Activated B cell treated with CpG ODN at 0.5 μM for 24 hours (primary cell): ENCODE data around the gene PRRC2B. TPM values are rescaled to one million over a fixed set of nuclear protein-coding genes. Genes with fewer than 3 reads are reported as not detected.
A peak's percentile ranks its signal among the peaks of the same experiment; 100 is the strongest.

Source experiments
- ATAC-seq: fragments of 200-7000 bp; cut with Tn5 transposase; one replicate; pipeline ENCODE4 v1.10.0; 2021; ENCODE audit warnings: low read depth, mild to moderate bottlenecking, moderate library complexity
- CTCF ChIA-PET: fragments of 350-600 bp; sonication (Branson Sonifier 250); formaldehyde crosslinking; loops from one replicate; lab custom pipeline; 2021; ENCODE audit warnings: antibody characterized with exemption; lab: Charles Lee
- POLR2A ChIA-PET: fragments of 350-600 bp; sonication (Branson Sonifier 250); formaldehyde crosslinking; loops from one replicate; lab custom pipeline; 2021; ENCODE audit warnings: antibody characterized with exemption; lab: Charles Lee
- DNase-seq: peaks from one replicate; pipeline ENCODE4 v3.0.0; 2022
- H3K27ac Mint-ChIP-seq: one replicate; pipeline ENCODE4 v1.8.0; 2020; ENCODE audit warnings: mixed read lengths
- H3K27me3 Mint-ChIP-seq: one replicate; pipeline ENCODE4 v1.8.0; 2021; ENCODE audit warnings: mixed read lengths
- H3K36me3 Mint-ChIP-seq: one replicate; pipeline ENCODE4 v1.8.0; 2021; ENCODE audit warnings: low read depth, mixed read lengths
- H3K4me1 Mint-ChIP-seq: one replicate; pipeline ENCODE4 v1.8.0; 2021; ENCODE audit warnings: mixed read lengths
- H3K4me3 Mint-ChIP-seq: one replicate; pipeline ENCODE4 v1.8.0; 2020; ENCODE audit warnings: mild to moderate bottlenecking, mixed read lengths
- H3K9me3 Mint-ChIP-seq: one replicate; pipeline ENCODE4 v1.8.0; 2020; ENCODE audit warnings: mixed read lengths
- intact Hi-C: fragments of 100-400 bp; cut with micrococcal nuclease; formaldehyde crosslinking; loops from one replicate; pipeline ENCODE4 v1.15.1; 2024
- total RNA-seq: library from RNA; stranded (reverse); gene quantifications from 2 replicates; pipeline ENCODE4 v1.2.3, GENCODE V29; 2022
- TF ChIP-seq, protein P1 (sequence below): fragments of 200-600 bp; IDR thresholded peaks from one replicate; pipeline ENCODE4 v1.8.0; 2022; ENCODE audit warnings: antibody characterized with exemption, mild to moderate bottlenecking

The PRRC2B gene
- total RNA-seq, 1 donor from 2014 or later: 206 TPM

DNA sequence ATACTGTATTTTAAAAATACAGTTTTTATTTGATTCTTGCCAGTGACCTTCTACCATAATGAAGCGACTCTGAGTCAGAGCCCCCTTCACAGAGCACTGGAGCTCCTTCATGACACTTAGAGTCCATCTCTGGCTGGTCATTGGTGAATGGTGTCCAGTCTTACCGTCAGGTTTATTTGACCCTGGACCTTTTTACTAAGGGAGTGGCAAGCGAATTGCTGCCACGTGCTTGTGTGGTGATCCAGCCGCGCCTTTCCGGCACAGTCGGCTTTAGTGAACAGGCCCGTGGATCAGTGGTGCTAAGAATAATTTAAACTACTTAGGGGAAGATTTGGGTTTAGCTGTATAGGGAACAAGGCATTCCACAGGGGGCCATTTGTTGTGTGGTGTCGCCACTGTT is 48.5 kb downstream of the PRRC2B start:
- H3K27me3 Mint-ChIP-seq: no peaks in the 10 kb centered on the region
- TF ChIP-seq, protein P1, sequence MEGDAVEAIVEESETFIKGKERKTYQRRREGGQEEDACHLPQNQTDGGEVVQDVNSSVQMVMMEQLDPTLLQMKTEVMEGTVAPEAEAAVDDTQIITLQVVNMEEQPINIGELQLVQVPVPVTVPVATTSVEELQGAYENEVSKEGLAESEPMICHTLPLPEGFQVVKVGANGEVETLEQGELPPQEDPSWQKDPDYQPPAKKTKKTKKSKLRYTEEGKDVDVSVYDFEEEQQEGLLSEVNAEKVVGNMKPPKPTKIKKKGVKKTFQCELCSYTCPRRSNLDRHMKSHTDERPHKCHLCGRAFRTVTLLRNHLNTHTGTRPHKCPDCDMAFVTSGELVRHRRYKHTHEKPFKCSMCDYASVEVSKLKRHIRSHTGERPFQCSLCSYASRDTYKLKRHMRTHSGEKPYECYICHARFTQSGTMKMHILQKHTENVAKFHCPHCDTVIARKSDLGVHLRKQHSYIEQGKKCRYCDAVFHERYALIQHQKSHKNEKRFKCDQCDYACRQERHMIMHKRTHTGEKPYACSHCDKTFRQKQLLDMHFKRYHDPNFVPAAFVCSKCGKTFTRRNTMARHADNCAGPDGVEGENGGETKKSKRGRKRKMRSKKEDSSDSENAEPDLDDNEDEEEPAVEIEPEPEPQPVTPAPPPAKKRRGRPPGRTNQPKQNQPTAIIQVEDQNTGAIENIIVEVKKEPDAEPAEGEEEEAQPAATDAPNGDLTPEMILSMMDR: no peak
- peaks cover 31% of the 10 kb centered on the region for H3K4me1 Mint-ChIP-seq
- intact Hi-C loops: loop anchor here (5.0 kb wide), 2 partner anchors 35 to 70 kb away; no protein-coding TSS in a partner anchor
- H3K27ac Mint-ChIP-seq: peak overlapping the region; percentile 9
- peaks cover 87% of the 10 kb centered on the region for H3K36me3 Mint-ChIP-seq
- CTCF ChIA-PET: no interaction called here
- POLR2A ChIA-PET: interaction anchor here (2.6 kb wide), 1 partner anchor 69 kb away, joined by 15 read pairs; no protein-coding TSS in a partner anchor
- DNase-seq: no peak
- ATAC-seq: no peak
- H3K9me3 Mint-ChIP-seq: no peaks in the 10 kb centered on the region
- no peak overlapping the region for H3K4me3 Mint-ChIP-seq

DNA sequence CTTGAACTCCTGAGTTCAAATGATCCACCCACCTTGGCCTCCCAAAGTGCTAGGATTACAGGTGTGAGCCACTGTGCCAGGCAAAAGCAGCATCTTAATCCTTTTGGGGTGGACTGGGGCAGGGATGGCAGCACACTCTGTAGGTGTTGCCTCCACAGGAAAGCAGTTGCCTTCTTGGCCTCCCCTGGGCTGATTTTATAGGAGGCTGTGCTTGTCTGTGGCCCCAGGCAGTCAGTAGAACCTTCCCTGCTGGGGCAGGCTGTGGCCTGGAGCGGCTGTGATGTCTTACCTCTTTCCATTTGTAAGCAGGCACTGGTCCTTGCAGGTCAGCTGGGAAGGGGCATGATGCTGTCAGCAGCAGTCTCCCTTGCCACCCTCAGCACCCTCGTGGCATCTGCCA is 49.8 kb downstream of the PRRC2B start:
- no peaks in the 10 kb centered on the region for H3K27me3 Mint-ChIP-seq
- peaks cover 84% of the 10 kb centered on the region for H3K36me3 Mint-ChIP-seq
- DNase-seq (no peak), ATAC-seq (no peak)
- peak overlapping the region; percentile 4 for H3K27ac Mint-ChIP-seq
- H3K4me1 Mint-ChIP-seq: peaks cover 31% of the 10 kb centered on the region
- ChIA-PET POLR2A (no interaction called here), CTCF (no interaction called here)
- H3K4me3 Mint-ChIP-seq: no peak overlapping the region
- no peaks in the 10 kb centered on the region for H3K9me3 Mint-ChIP-seq
- intact Hi-C loops: loop anchor here (5.0 kb wide), 2 partner anchors 34 to 71 kb away; no protein-coding TSS in a partner anchor
- TF ChIP-seq, protein P1: no peak

DNA sequence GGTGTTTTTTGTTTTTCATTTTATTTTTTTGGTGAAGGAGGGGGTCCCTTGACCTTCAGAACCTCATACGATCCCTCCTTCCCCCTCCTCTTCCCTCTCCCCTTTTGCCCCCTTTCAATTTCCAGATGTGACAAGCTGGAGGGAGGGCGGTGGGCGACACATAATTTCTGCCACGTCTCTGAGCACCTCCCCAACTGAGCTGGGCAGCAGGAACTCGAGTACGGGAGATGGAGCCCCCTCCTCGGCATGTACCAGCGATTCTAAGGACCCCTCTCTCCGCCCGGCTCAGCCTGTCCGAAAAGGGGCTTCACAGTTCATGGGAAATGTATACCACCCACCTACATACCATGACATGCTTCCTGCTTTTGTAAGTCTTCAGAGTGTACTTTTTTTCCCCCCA is 52.4 kb downstream of the PRRC2B start:
- peak overlapping the region; percentile 12 for H3K27ac Mint-ChIP-seq

DNA sequence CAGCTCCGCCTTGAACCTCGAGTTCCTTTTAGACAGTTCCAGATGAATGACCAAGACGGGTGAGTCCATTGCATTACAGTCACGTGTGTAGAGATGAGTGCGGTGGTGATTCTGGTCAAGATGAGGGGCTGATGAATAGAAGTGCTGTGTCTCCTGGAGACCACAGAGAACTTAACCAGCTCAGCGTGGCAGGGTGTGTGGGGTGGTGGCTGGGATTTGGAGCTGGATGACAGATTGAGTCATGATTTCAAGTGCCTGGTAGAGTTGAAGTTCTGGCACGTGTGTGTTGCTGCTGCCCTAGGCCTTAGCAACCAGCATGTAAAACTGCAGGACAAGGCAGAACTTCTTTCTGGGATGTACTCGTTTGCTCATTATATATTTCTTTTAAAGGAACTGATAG is 53.3 kb downstream of the PRRC2B start:
- no peaks in the 10 kb centered on the region for H3K27me3 Mint-ChIP-seq
- TF ChIP-seq, protein P1: no peak
- H3K27ac Mint-ChIP-seq: peak overlapping the region; percentile 31
- no peaks in the 10 kb centered on the region for H3K9me3 Mint-ChIP-seq
- ATAC-seq (no peak), DNase-seq (no peak)
- H3K36me3 Mint-ChIP-seq: peaks cover 86% of the 10 kb centered on the region
- CTCF ChIA-PET: no interaction called here
- intact Hi-C loops: no loop called here
- H3K4me3 Mint-ChIP-seq: no peak overlapping the region
- H3K4me1 Mint-ChIP-seq: peaks cover 3% of the 10 kb centered on the region
- POLR2A ChIA-PET: no interaction called here

More for the DNA sequence above, 52.4 kb downstream of the PRRC2B start:
- CTCF ChIA-PET: interaction anchor here (1.1 kb wide), 1 partner anchor 97 kb away, joined by 4 read pairs; no protein-coding TSS in a partner anchor
- no peak overlapping the region for H3K4me3 Mint-ChIP-seq
- no peaks in the 10 kb centered on the region for H3K27me3 Mint-ChIP-seq
- H3K9me3 Mint-ChIP-seq: no peaks in the 10 kb centered on the region
- POLR2A ChIA-PET: no interaction called here
- H3K4me1 Mint-ChIP-seq: peaks cover 12% of the 10 kb centered on the region
- TF ChIP-seq, protein P1: no peak
- ATAC-seq (no peak), DNase-seq (no peak)
- intact Hi-C loops: no loop called here
- H3K36me3 Mint-ChIP-seq: peaks cover 84% of the 10 kb centered on the region

DNA sequence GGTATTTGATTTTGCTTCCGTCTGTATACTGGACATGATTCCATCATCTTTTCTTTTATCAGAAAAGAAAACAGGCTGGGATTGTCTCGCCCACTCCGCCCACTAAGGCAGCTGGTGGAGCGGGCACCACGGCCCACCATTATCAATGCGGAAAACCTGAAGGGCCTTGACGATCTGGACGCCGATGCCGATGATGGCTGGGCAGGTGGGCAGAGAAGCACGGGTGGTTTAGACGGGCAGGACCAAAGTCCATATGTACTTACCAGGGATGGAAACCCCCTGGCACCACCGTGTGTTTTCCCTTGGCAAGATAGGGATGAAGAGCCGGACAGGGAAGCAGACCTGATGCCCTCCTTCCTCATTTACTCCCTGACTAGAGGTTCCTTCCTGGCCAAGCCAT is 53.7 kb downstream of the PRRC2B start:
- Mint-ChIP-seq H3K4me1 (no peaks in the 10 kb centered on the region), H3K27ac (no peak overlapping the region), H3K27me3 (no peaks in the 10 kb centered on the region), H3K4me3 (no peak overlapping the region), H3K36me3 (peaks cover 88% of the 10 kb centered on the region), H3K9me3 (no peaks in the 10 kb centered on the region)
- intact Hi-C loops: no loop called here
- no peak for ATAC-seq
- TF ChIP-seq, protein P1: no peak
- POLR2A ChIA-PET: interaction anchor here (0.6 to 0.9 kb wide), 3 partner anchors 75 to 1208 kb away, joined by 3 to 10 read pairs (median 7); no protein-coding TSS in a partner anchor
- CTCF ChIA-PET: no interaction called here
- DNase-seq: no peak
